Esophagus muscularis mucosa (tissue), 3 donors: ENCODE measurements around the gene PIK3R5.

Experiments used
- POLR2A ChIP-seq: fragments of 450-650 bp; IDR thresholded peaks from one replicate; pipeline ENCODE4 v1.6.1; 2017; ENCODE audit warnings: antibody characterized with exemption, moderate library complexity, mild to moderate bottlenecking, low read depth
- TF ChIP-seq, protein P1 (sequence below), 3 experiments: fragments of 200-600 bp in 2 of 3; fragments of 450-650 bp in 1 of 3; sonication (generic) in 2 of 3; IDR thresholded peaks; one replicate each; pipeline ENCODE4 v1.5.1; 2017 to 2019; ENCODE audit warnings: antibody characterized with exemption in 3 of 3, mild to moderate bottlenecking in 2 of 3, moderate library complexity in 1 of 3

GRCh38 chr17:8951206-8951605 lies 14.3 kb downstream of the PIK3R5 start:
- TF ChIP-seq, protein P1, sequence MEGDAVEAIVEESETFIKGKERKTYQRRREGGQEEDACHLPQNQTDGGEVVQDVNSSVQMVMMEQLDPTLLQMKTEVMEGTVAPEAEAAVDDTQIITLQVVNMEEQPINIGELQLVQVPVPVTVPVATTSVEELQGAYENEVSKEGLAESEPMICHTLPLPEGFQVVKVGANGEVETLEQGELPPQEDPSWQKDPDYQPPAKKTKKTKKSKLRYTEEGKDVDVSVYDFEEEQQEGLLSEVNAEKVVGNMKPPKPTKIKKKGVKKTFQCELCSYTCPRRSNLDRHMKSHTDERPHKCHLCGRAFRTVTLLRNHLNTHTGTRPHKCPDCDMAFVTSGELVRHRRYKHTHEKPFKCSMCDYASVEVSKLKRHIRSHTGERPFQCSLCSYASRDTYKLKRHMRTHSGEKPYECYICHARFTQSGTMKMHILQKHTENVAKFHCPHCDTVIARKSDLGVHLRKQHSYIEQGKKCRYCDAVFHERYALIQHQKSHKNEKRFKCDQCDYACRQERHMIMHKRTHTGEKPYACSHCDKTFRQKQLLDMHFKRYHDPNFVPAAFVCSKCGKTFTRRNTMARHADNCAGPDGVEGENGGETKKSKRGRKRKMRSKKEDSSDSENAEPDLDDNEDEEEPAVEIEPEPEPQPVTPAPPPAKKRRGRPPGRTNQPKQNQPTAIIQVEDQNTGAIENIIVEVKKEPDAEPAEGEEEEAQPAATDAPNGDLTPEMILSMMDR (IDR thresholded peaks at IDR 0.05) = no peak
- no peak for TF ChIP-seq POLR2A
